ENCODE measurements around the gene OR4N2.
"Not testable (repeated sequence)": the region's sequence is repeated elsewhere in the genome, so short reads cannot be mapped to it uniquely, and the experiment has no call there.

OR4N2 gene

GRCh38 chr14:19803470-19803869 is at the start of gene OR4N2:
Gene OR4N2 (plus strand): TSS chr14:19803770. CDS start chr14:19827449, 23,679 bp downstream.
- not testable (repeated sequence) for DNase-seq

- DNase-seq: no peak
Observed at GRCh38 chr14:19754172-19754571, 49.4 kb upstream of the OR4N2 start.

GRCh38 chr14:19771491-19771890 is 32.1 kb upstream of the OR4N2 start:
- DNase-seq: not testable (repeated sequence)

GRCh38 chr14:19771895-19772430 is 31.6 kb upstream of the OR4N2 start:
- no peak for DNase-seq

GRCh38 chr14:19772454-19772853 is 31.1 kb upstream of the OR4N2 start:
- not testable (repeated sequence) for DNase-seq

- DNase-seq: not testable (repeated sequence)
Observed at GRCh38 chr14:19773204-19773603, 30.4 kb upstream of the OR4N2 start, which contains the start of gene OR4M1. Gene OR4M1 (plus strand): TSS chr14:19773504. CDS start chr14:19780323, 6,819 bp downstream.

GRCh38 chr14:19775587-19775986 is 28.0 kb upstream of the OR4N2 start:
- DNase-seq: no peak

GRCh38 chr14:19785848-19786247 is 17.7 kb upstream of the OR4N2 start:
- not testable (repeated sequence) for DNase-seq

- DNase-seq: not testable (repeated sequence)
Observed at GRCh38 chr14:19787318-19787717, 16.3 kb upstream of the OR4N2 start.

GRCh38 chr14:19788150-19788549 is 15.4 kb upstream of the OR4N2 start:
- not testable (repeated sequence) for DNase-seq

- DNase-seq: not testable (repeated sequence)
Observed at GRCh38 chr14:19796520-19797108, 7.0 kb upstream of the OR4N2 start.

- no peak for DNase-seq
Observed at GRCh38 chr14:19799880-19800279, 3.7 kb upstream of the OR4N2 start.

GRCh38 chr14:19800282-19801117 is 3.1 kb upstream of the OR4N2 start:
- DNase-seq: no peak

GRCh38 chr14:19801118-19801464 is 2.5 kb upstream of the OR4N2 start:
- no peak for DNase-seq

- DNase-seq: not testable (repeated sequence)
Observed at GRCh38 chr14:19813171-19813920, 9.8 kb downstream of the OR4N2 start.

- DNase-seq: not testable (repeated sequence)
Observed at GRCh38 chr14:19819879-19820278, 16.3 kb downstream of the OR4N2 start.

- not testable (repeated sequence) for DNase-seq
Observed at GRCh38 chr14:19821016-19821415, 17.4 kb downstream of the OR4N2 start.

GRCh38 chr14:19823178-19823577 is 19.6 kb downstream of the OR4N2 start:
- DNase-seq: no peak

- DNase-seq: no peak
Observed at GRCh38 chr14:19823765-19824164, 20.2 kb downstream of the OR4N2 start.

GRCh38 chr14:19827626-19828244 is 24.2 kb downstream of the OR4N2 start:
- DNase-seq: not testable (repeated sequence)

GRCh38 chr14:19828314-19828713 is 24.7 kb downstream of the OR4N2 start:
- no peak for DNase-seq

- DNase-seq: not testable (repeated sequence)
Observed at GRCh38 chr14:19834203-19834848, 30.8 kb downstream of the OR4N2 start.
